Measurements from ENCODE around the gene PDE8B.
"Not testable (repeated sequence)": the region's sequence is repeated elsewhere in the genome, so short reads cannot be mapped to it uniquely, and the experiment has no call there.

The PDE8B gene

GRCh38 chr5:77376609-77377300, 166.3 kb downstream of the PDE8B start:
- WGBS (ENCODE audit: insufficient coverage), result 86% methylated on average over 3 of the region's 5 CpGs
- CTCF ChIA-PET, result interaction anchor here (1.0 kb wide), 1 partner anchor 11 kb away, joined by 3 read pairs; no protein-coding TSS in a partner anchor

GRCh38 chr5:77379558-77380061, 169.1 kb downstream of the PDE8B start:
- POLR2A ChIA-PET, result no interaction called here
- no peaks in the 10 kb centered on the region for H3K9me3 ChIP-seq (ENCODE audit: control extremely low read depth in 1 of 5, control insufficient read depth in 4 of 5, insufficient read depth in 2 of 5, low read depth in 1 of 5, low read length in 4 of 5)
- no peaks in the 10 kb centered on the region for H3K27me3 ChIP-seq (replicated peaks in 2 of 5; ENCODE audit: control insufficient read depth in 4 of 5, insufficient read depth in 5 of 5, low read length in 4 of 5)
- H3K4me1 ChIP-seq (ENCODE audit: control extremely low read depth in 1 of 4, control insufficient read depth in 4 of 4, insufficient read depth in 4 of 4, low read length in 3 of 4), result no peaks in the 10 kb centered on the region
- DNase-seq, result no peak
- H3K27ac ChIP-seq (ENCODE audit: insufficient read depth in 1 of 2, low read depth in 1 of 2, low read length in 2 of 2, poor library complexity in 1 of 2, severe bottlenecking in 2 of 2), result no peak overlapping the region
- WGBS (ENCODE audit: insufficient coverage), result no CpG with 5 or more reads among the region's 6 CpGs
- no peak overlapping the region for H3K4me3 ChIP-seq (ENCODE audit: control insufficient read depth in 1 of 7, extremely low read depth in 1 of 7, insufficient read depth in 4 of 7, low read depth in 2 of 7, low read length in 6 of 7)
- CTCF ChIA-PET, result no interaction called here
- no peaks in the 10 kb centered on the region for H3K36me3 ChIP-seq (ENCODE audit: control insufficient read depth in 4 of 4, insufficient read depth in 4 of 4, low read length in 3 of 4)

More at GRCh38 chr5:77376609-77377300, 166.3 kb downstream of the PDE8B start:
- Histone ChIP-seq H3K4me3 (ENCODE audit: control insufficient read depth in 1 of 7, extremely low read depth in 1 of 7, insufficient read depth in 4 of 7, low read depth in 2 of 7, low read length in 6 of 7) (no peak overlapping the region), H3K27me3 (replicated peaks in 2 of 5; ENCODE audit: control insufficient read depth in 4 of 5, insufficient read depth in 5 of 5, low read length in 4 of 5) (no peaks in the 10 kb centered on the region), H3K36me3 (ENCODE audit: control insufficient read depth in 4 of 4, insufficient read depth in 4 of 4, low read length in 3 of 4) (no peaks in the 10 kb centered on the region), H3K4me1 (ENCODE audit: control extremely low read depth in 1 of 4, control insufficient read depth in 4 of 4, insufficient read depth in 4 of 4, low read length in 3 of 4) (no peaks in the 10 kb centered on the region), H3K9me3 (ENCODE audit: control extremely low read depth in 1 of 5, control insufficient read depth in 4 of 5, insufficient read depth in 2 of 5, low read depth in 1 of 5, low read length in 4 of 5) (no peaks in the 10 kb centered on the region), H3K27ac (ENCODE audit: insufficient read depth in 1 of 2, low read depth in 1 of 2, low read length in 2 of 2, poor library complexity in 1 of 2, severe bottlenecking in 2 of 2) (no peak overlapping the region)
- no peak for DNase-seq
- POLR2A ChIA-PET, result no interaction called here

GRCh38 chr5:77380636-77381035, 170.2 kb downstream of the PDE8B start:
- Histone ChIP-seq H3K4me1 (ENCODE audit: control extremely low read depth in 1 of 4, control insufficient read depth in 4 of 4, insufficient read depth in 4 of 4, low read length in 3 of 4) (no peaks in the 10 kb centered on the region), H3K27ac (ENCODE audit: insufficient read depth in 1 of 2, low read depth in 1 of 2, low read length in 2 of 2, poor library complexity in 1 of 2, severe bottlenecking in 2 of 2) (no peak overlapping the region), H3K9me3 (ENCODE audit: control extremely low read depth in 1 of 5, control insufficient read depth in 4 of 5, insufficient read depth in 2 of 5, low read depth in 1 of 5, low read length in 4 of 5) (no peaks in the 10 kb centered on the region), H3K27me3 (replicated peaks in 2 of 5; ENCODE audit: control insufficient read depth in 4 of 5, insufficient read depth in 5 of 5, low read length in 4 of 5) (no peaks in the 10 kb centered on the region), H3K4me3 (ENCODE audit: control insufficient read depth in 1 of 7, extremely low read depth in 1 of 7, insufficient read depth in 4 of 7, low read depth in 2 of 7, low read length in 6 of 7) (no peak overlapping the region), H3K36me3 (ENCODE audit: control insufficient read depth in 4 of 4, insufficient read depth in 4 of 4, low read length in 3 of 4) (no peaks in the 10 kb centered on the region)
- DNase-seq, result no peak
- CTCF ChIA-PET, result no interaction called here
- WGBS (ENCODE audit: insufficient coverage), result 89% methylated on average over 3 of the region's 4 CpGs
- POLR2A ChIA-PET, result no interaction called here

- CTCF ChIA-PET; H3K27ac ChIP-seq (ENCODE audit: insufficient read depth in 1 of 2, low read depth in 1 of 2, low read length in 2 of 2, poor library complexity in 1 of 2, severe bottlenecking in 2 of 2); H3K4me3 ChIP-seq (ENCODE audit: control insufficient read depth in 1 of 7, extremely low read depth in 1 of 7, insufficient read depth in 4 of 7, low read depth in 2 of 7, low read length in 6 of 7); DNase-seq; H3K4me1 ChIP-seq (ENCODE audit: control extremely low read depth in 1 of 4, control insufficient read depth in 4 of 4, insufficient read depth in 4 of 4, low read length in 3 of 4); H3K9me3 ChIP-seq (ENCODE audit: control extremely low read depth in 1 of 5, control insufficient read depth in 4 of 5, insufficient read depth in 2 of 5, low read depth in 1 of 5, low read length in 4 of 5); POLR2A ChIA-PET; H3K36me3 ChIP-seq (ENCODE audit: control insufficient read depth in 4 of 4, insufficient read depth in 4 of 4, low read length in 3 of 4); H3K27me3 ChIP-seq (replicated peaks in 2 of 5; ENCODE audit: control insufficient read depth in 4 of 5, insufficient read depth in 5 of 5, low read length in 4 of 5): not testable (repeated sequence)
- 100% methylated on average over 1 of the region's 2 CpGs for WGBS (ENCODE audit: insufficient coverage)
Measured at GRCh38 chr5:77383336-77383735, 172.9 kb downstream of the PDE8B start.

GRCh38 chr5:77386340-77386739, 175.9 kb downstream of the PDE8B start:
- H3K27ac ChIP-seq (ENCODE audit: insufficient read depth in 1 of 2, low read depth in 1 of 2, low read length in 2 of 2, poor library complexity in 1 of 2, severe bottlenecking in 2 of 2); DNase-seq; H3K4me3 ChIP-seq (ENCODE audit: control insufficient read depth in 1 of 7, extremely low read depth in 1 of 7, insufficient read depth in 4 of 7, low read depth in 2 of 7, low read length in 6 of 7); H3K27me3 ChIP-seq (replicated peaks in 2 of 5; ENCODE audit: control insufficient read depth in 4 of 5, insufficient read depth in 5 of 5, low read length in 4 of 5); H3K9me3 ChIP-seq (ENCODE audit: control extremely low read depth in 1 of 5, control insufficient read depth in 4 of 5, insufficient read depth in 2 of 5, low read depth in 1 of 5, low read length in 4 of 5); CTCF ChIA-PET; H3K36me3 ChIP-seq (ENCODE audit: control insufficient read depth in 4 of 4, insufficient read depth in 4 of 4, low read length in 3 of 4); H3K4me1 ChIP-seq (ENCODE audit: control extremely low read depth in 1 of 4, control insufficient read depth in 4 of 4, insufficient read depth in 4 of 4, low read length in 3 of 4); POLR2A ChIA-PET: not testable (repeated sequence)
- WGBS (ENCODE audit: insufficient coverage), result no CpG with 5 or more reads among the region's 1 CpG

- CTCF ChIA-PET, result no interaction called here
- Histone ChIP-seq H3K4me1 (ENCODE audit: control extremely low read depth in 1 of 4, control insufficient read depth in 4 of 4, insufficient read depth in 4 of 4, low read length in 3 of 4) (no peaks in the 10 kb centered on the region), H3K27me3 (replicated peaks in 2 of 5; ENCODE audit: control insufficient read depth in 4 of 5, insufficient read depth in 5 of 5, low read length in 4 of 5) (no peaks in the 10 kb centered on the region), H3K27ac (ENCODE audit: insufficient read depth in 1 of 2, low read depth in 1 of 2, low read length in 2 of 2, poor library complexity in 1 of 2, severe bottlenecking in 2 of 2) (no peak overlapping the region), H3K9me3 (ENCODE audit: control extremely low read depth in 1 of 5, control insufficient read depth in 4 of 5, insufficient read depth in 2 of 5, low read depth in 1 of 5, low read length in 4 of 5) (no peaks in the 10 kb centered on the region), H3K36me3 (ENCODE audit: control insufficient read depth in 4 of 4, insufficient read depth in 4 of 4, low read length in 3 of 4) (no peaks in the 10 kb centered on the region), H3K4me3 (ENCODE audit: control insufficient read depth in 1 of 7, extremely low read depth in 1 of 7, insufficient read depth in 4 of 7, low read depth in 2 of 7, low read length in 6 of 7) (no peak overlapping the region)
- WGBS (ENCODE audit: insufficient coverage), result no CpG with 5 or more reads among the region's 2 CpGs
- POLR2A ChIA-PET, result interaction anchor here (0.6 kb wide), 1 partner anchor 1945 kb away, joined by 3 read pairs; no protein-coding TSS in a partner anchor
- DNase-seq, result no peak
Measured at GRCh38 chr5:77389746-77390145, 179.3 kb downstream of the PDE8B start.

- Histone ChIP-seq H3K4me3 (ENCODE audit: control insufficient read depth in 1 of 7, extremely low read depth in 1 of 7, insufficient read depth in 4 of 7, low read depth in 2 of 7, low read length in 6 of 7) (no peak overlapping the region), H3K27ac (ENCODE audit: insufficient read depth in 1 of 2, low read depth in 1 of 2, low read length in 2 of 2, poor library complexity in 1 of 2, severe bottlenecking in 2 of 2) (no peak overlapping the region), H3K4me1 (ENCODE audit: control extremely low read depth in 1 of 4, control insufficient read depth in 4 of 4, insufficient read depth in 4 of 4, low read length in 3 of 4) (no peaks in the 10 kb centered on the region), H3K27me3 (replicated peaks in 2 of 5; ENCODE audit: control insufficient read depth in 4 of 5, insufficient read depth in 5 of 5, low read length in 4 of 5) (no peaks in the 10 kb centered on the region), H3K9me3 (ENCODE audit: control extremely low read depth in 1 of 5, control insufficient read depth in 4 of 5, insufficient read depth in 2 of 5, low read depth in 1 of 5, low read length in 4 of 5) (no peaks in the 10 kb centered on the region), H3K36me3 (ENCODE audit: control insufficient read depth in 4 of 4, insufficient read depth in 4 of 4, low read length in 3 of 4) (no peaks in the 10 kb centered on the region)
- CTCF ChIA-PET, result no interaction called here
- POLR2A ChIA-PET, result no interaction called here
- no peak for DNase-seq
- WGBS (ENCODE audit: insufficient coverage), result 100% methylated on average over 3 of the region's 3 CpGs
Measured at GRCh38 chr5:77390221-77390620, 179.7 kb downstream of the PDE8B start.

Data from common myeloid progenitor, CD34-positive (primary cell).